Heart left ventricle (tissue), 16 donors: Measurements from ENCODE around the gene PYGB. TPM values are rescaled to one million over a fixed set of nuclear protein-coding genes. Genes with fewer than 3 reads are reported as not detected.

Experiments
- ATAC-seq, 4 donors: fragments of 200-7000 bp; cut with Tn5 transposase; one replicate each; pipeline ENCODE4 v1.9.1; 2020 to 2022; ENCODE audit warnings: moderate library complexity in 4 of 4, mild to moderate bottlenecking in 3 of 4, moderate number of reproducible peaks in 1 of 4
- DNase-seq, 5 donors: peaks; one replicate each; pipeline ENCODE4 v3.0.0-alpha.2; 2020
- H3K27ac ChIP-seq, 12 donors: fragments of 200-600 bp; sonication (generic) in 4 of 12; one replicate each; pipeline versions ENCODE4 v1.5.0 to v1.8.0; 2016 to 2022; ENCODE audit warnings: mild to moderate bottlenecking in 2 of 12
- H3K27me3 ChIP-seq, 9 donors: fragments of 200-600 bp; sonication (generic) in 2 of 9; one replicate each; pipeline versions ENCODE4 v1.5.1 to v1.8.0; 2016 to 2022; ENCODE audit warnings: mild to moderate bottlenecking in 3 of 9
- H3K36me3 ChIP-seq, 9 donors: fragments of 200-600 bp; sonication (generic) in 2 of 9; one replicate each; pipeline versions ENCODE4 v1.5.0 to v1.8.0; 2018 to 2022; ENCODE audit warnings: mild to moderate bottlenecking in 2 of 9
- H3K4me1 ChIP-seq, 12 donors: fragments of 200-600 bp; sonication (generic) in 4 of 12; one replicate each; pipeline versions ENCODE4 v1.5.0 to v1.8.0; 2016 to 2022; ENCODE audit warnings: mild to moderate bottlenecking in 3 of 12
- H3K4me3 ChIP-seq, 12 donors: fragments of 200-600 bp; sonication (generic) in 4 of 12; one replicate each; pipeline versions ENCODE4 v1.5.0 to v1.8.0; 2017 to 2022; ENCODE audit warnings: mild to moderate bottlenecking in 9 of 12, moderate library complexity in 4 of 12
- H3K9me3 ChIP-seq, 12 donors: fragments of 200-600 bp; sonication (generic) in 4 of 12; one replicate each; pipeline versions ENCODE4 v1.5.0 to v1.8.0; 2016 to 2022; ENCODE audit warnings: mild to moderate bottlenecking in 1 of 12
- POLR2A ChIP-seq, 2 donors: fragments of 450-650 bp; IDR thresholded peaks; one replicate each; pipeline ENCODE4 v1.6.1; 2017; ENCODE audit warnings: antibody characterized with exemption in 2 of 2, mild to moderate bottlenecking in 2 of 2, moderate library complexity in 2 of 2
- WGBS, 4 donors: extraction: QIAGEN DNeasy Blood & Tissue Kit in 2 of 4; methylation state at CpG; one replicate each; pipeline versions ENCODE4 v1.1.5 to v1.1.7; 2013 to 2018; 5-methylcytosine and 5-hydroxymethylcytosine counted together
- intact Hi-C, 10 donors: fragments of 100-400 bp; cut with DNase I; formaldehyde crosslinking; loops; one replicate each; pipeline versions ENCODE4 v1.11.1 to v1.14.2; 2022
- polyA plus RNA-seq, 2 donors: library from polyadenylated mRNA; stranded (reverse); fragments of 200-250 nt; gene quantifications; one replicate each; pipeline ENCODE4 v1.2.3, GENCODE V29; 2013
- total RNA-seq, 9 donors: library from RNA; depleted of rRNA in 2 of 9; stranded (reverse); fragments of >200 nt in 2 of 9; fragmentation: NEBNext Ultra II Directional in 3 of 9; extraction: Animal tissue kit (Norgen Biotek cat#: 25700) in 3 of 9; gene quantifications; one replicate each; pipeline versions ENCODE4 v1.1.0 to v1.2.4, GENCODE V29; 2016 to 2023
- TF ChIP-seq, protein P1 (sequence below), 12 donors: fragments of 200-600 bp; sonication (generic) in 4 of 12; IDR thresholded peaks; one replicate each; pipeline versions ENCODE4 v1.5.0 to v1.8.0; 2018 to 2022; ENCODE audit warnings: antibody characterized with exemption in 12 of 12, mild to moderate bottlenecking in 5 of 12
- donor health status: ischemic (EF 13 %, LVEDD 7.1; RV severe dilation, severe dysfunction).
- donor health status: healthy with polysubstance abuse.
- donor health status: DM: no; HTN: yes; CAD: no.
- donor health status: DM: no; HTN: no; CAD: no.
- donor health status: ischemic (EF 25% LVEDD 6.9; RV normal size, moderate dysfunction).
- donor health status: ischemic (EF 25% LVEDD 5.7; RV mildly dilated, moderate dysfunction).
- donor health status: healthy.
- donor health status: DM: yes; HTN: yes; CAD: no.
- donor health status: ischemic (EF 35%, LVEDD 5.7; RV mildly dilated, moderate dysfunction).
- donor health status: nonischemic (EF 11% LVEDD 7.7; RV severe dilation, severe dysfunction).
- donor health status: DM: yes; HTN: yes; CAD: no.
- donor health status: PGD.
- donor health status: ischemic (EF 29% LVEDD 5.4; RV normal size, mild dysfunction).
- donor health status: nonischemic (EF 23%, LVEDD 6.1; RV moderate dilation, normal function).

PYGB gene
- total and polyA plus RNA-seq, 11 donors = 144 to 450 (median 232) TPM

- H3K9me3 ChIP-seq = no peaks in the 10 kb centered on the region
- intact Hi-C loops = loop anchor here in 1 of 10 donors (10.0 kb wide), 1 partner anchor 79 kb away; the partner anchor contains the start of gene ABHD12
- no peak for ATAC-seq
Observed at GRCh38 chr20:25315418-25316210, 67.7 kb downstream of the PYGB start.

DNA sequence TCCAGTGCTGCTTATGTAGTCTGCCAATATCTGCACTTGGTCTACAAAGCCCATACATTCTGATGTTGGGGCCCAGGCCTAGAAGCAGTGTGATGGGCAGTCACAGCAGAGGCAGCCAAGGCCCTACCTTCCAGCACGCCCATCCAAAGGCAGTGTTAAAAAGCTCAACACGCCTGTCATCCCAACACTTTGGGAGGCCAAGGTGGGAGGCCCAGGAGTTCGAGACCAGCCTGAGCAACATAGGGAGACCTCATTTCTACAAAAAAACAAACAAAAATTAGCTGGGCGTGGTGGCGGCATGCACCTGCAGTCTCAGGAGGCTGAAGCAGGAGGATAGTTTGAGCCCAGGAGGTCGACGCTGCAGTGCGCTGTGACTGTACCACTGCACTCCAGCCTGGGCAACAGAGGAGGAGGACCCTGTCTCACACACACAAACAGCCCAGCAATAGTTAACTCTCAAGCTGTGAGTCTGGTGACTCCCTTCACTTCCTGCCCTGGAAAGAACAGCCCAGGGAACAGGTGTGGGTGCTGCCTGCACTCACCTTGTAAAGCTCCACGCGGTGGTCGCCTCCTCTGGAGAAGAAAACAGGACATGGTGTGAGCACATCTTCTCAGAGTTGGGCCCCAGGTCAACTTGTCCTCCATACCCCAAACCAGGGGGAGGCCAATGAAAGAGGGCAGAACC lies 68.8 kb downstream of the PYGB start:
- ATAC-seq = no peak
- DNase-seq = peak in 2 of 5 donors; percentile 13 to 38
- 95 to 99% (median 97%) methylated on average over 9 to 11 of the region's 11 CpGs for WGBS, 4 donors
- TF ChIP-seq POLR2A (IDR thresholded peaks at IDR 0.05) = no peak
- TF ChIP-seq, protein P1, sequence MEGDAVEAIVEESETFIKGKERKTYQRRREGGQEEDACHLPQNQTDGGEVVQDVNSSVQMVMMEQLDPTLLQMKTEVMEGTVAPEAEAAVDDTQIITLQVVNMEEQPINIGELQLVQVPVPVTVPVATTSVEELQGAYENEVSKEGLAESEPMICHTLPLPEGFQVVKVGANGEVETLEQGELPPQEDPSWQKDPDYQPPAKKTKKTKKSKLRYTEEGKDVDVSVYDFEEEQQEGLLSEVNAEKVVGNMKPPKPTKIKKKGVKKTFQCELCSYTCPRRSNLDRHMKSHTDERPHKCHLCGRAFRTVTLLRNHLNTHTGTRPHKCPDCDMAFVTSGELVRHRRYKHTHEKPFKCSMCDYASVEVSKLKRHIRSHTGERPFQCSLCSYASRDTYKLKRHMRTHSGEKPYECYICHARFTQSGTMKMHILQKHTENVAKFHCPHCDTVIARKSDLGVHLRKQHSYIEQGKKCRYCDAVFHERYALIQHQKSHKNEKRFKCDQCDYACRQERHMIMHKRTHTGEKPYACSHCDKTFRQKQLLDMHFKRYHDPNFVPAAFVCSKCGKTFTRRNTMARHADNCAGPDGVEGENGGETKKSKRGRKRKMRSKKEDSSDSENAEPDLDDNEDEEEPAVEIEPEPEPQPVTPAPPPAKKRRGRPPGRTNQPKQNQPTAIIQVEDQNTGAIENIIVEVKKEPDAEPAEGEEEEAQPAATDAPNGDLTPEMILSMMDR (IDR thresholded peaks at IDR 0.05) = no peak
- no peak overlapping the region for H3K4me3 ChIP-seq
- H3K4me1 ChIP-seq = peaks cover 0 to 53% (median 14%) of the 10 kb centered on the region in 12 donors
- H3K36me3 ChIP-seq = peaks cover 0 to 17% (median 6%) of the 10 kb centered on the region in 9 donors
- no peak overlapping the region for H3K27ac ChIP-seq
- intact Hi-C loops = loop anchor here in 1 of 10 donors (10.0 kb wide), 1 partner anchor 78 kb away; the partner anchor contains the start of gene ABHD12
- H3K27me3 ChIP-seq = no peaks in the 10 kb centered on the region
- H3K9me3 ChIP-seq = no peaks in the 10 kb centered on the region

More at GRCh38 chr20:25315418-25316210, 67.7 kb downstream of the PYGB start:
- DNase-seq = peak in 1 of 5 donors; percentile 33
- no peak overlapping the region for H3K4me3 ChIP-seq
- peaks cover 0 to 14% (median 0%) of the 10 kb centered on the region in 9 donors for H3K36me3 ChIP-seq
- no peak for TF ChIP-seq POLR2A (IDR thresholded peaks at IDR 0.05)
- TF ChIP-seq, protein P1 (IDR thresholded peaks at IDR 0.05) = no peak
- H3K27me3 ChIP-seq = no peaks in the 10 kb centered on the region
- H3K4me1 ChIP-seq = peaks cover 0 to 55% (median 24%) of the 10 kb centered on the region in 12 donors
- H3K27ac ChIP-seq = no peak overlapping the region
- WGBS, 4 donors = 82 to 96% (median 93%) methylated on average over 8 of the region's 8 CpGs

- ATAC-seq = no peak
- Histone ChIP-seq H3K4me1 (peaks cover 0 to 53% (median 12%) of the 10 kb centered on the region in 12 donors), H3K9me3 (no peaks in the 10 kb centered on the region), H3K27me3 (no peaks in the 10 kb centered on the region), H3K4me3 (no peak overlapping the region), H3K36me3 (peaks cover 0 to 24% (median 13%) of the 10 kb centered on the region in 9 donors), H3K27ac (peak overlapping the region in 1 of 12 donors; percentile 84)
- 85 to 92% (median 87%) methylated on average over 17 of the region's 17 CpGs for WGBS, 4 donors
- TF ChIP-seq, protein P1 (IDR thresholded peaks at IDR 0.05) = no peak
- no peak for TF ChIP-seq POLR2A (IDR thresholded peaks at IDR 0.05)
- peak in 2 of 5 donors; percentile 11 to 33 for DNase-seq
- intact Hi-C loops = loop anchor here in 1 of 10 donors (10.0 kb wide), 1 partner anchor 77 kb away; the partner anchor contains the start of gene ABHD12
Observed at GRCh38 chr20:25317351-25318075, 69.6 kb downstream of the PYGB start.
